BE2C (cell line): ENCODE results near the gene RNU1-4. TPM values are rescaled to one million over a fixed set of nuclear protein-coding genes. Genes with fewer than 3 reads are reported as not detected.
"Not testable (repeated sequence)": the region's sequence is repeated elsewhere in the genome, so short reads cannot be mapped to it uniquely, and the experiment has no call there.

Source experiments
- DNase-seq: peaks from one replicate; pipeline ENCODE4 v3.0.0-alpha.2; 2020
- H3K27me3 ChIP-seq: fragments of 250-450 bp; sonication (Bioruptor Pico); 2 replicates; pipeline ENCODE4 v1.5.1; 2020; ENCODE audit warnings: mild to moderate bottlenecking
- H3K36me3 ChIP-seq: fragments of 250-450 bp; sonication (Bioruptor Pico); 2 replicates; pipeline ENCODE4 v1.5.1; 2020; ENCODE audit warnings: mild to moderate bottlenecking
- H3K4me1 ChIP-seq: fragments of 250-450 bp; sonication (Bioruptor Pico); 2 replicates; pipeline ENCODE4 v1.5.1; 2020
- H3K4me3 ChIP-seq: 2 replicates; pipeline ENCODE4 v1.5.1; 2011; ENCODE audit warnings: low read depth, low read length
- H3K9me3 ChIP-seq: fragments of 250-450 bp; sonication (Bioruptor Pico); 2 replicates; pipeline ENCODE4 v1.5.1; 2020
- polyA plus RNA-seq: library from polyadenylated mRNA; unstranded; fragments of >200 nt; gene quantifications from one replicate; pipeline ENCODE4 v1.2.1, GENCODE V29; 2012; ENCODE audit warnings: low read depth, missing spikeins; ENCODE audit not compliant: insufficient read length, insufficient read depth

The RNU1-4 gene
- 5.0 TPM for polyA plus RNA-seq

- H3K4me1 ChIP-seq, H3K36me3 ChIP-seq, H3K27me3 ChIP-seq, DNase-seq, H3K9me3 ChIP-seq, H3K4me3 ChIP-seq: not testable (repeated sequence)
Observed at GRCh38 chr1:16740047-16740964, at the start of gene RNU1-4. TSS of gene RNU1-4 (plus strand) at chr1:16740516.

- not testable (repeated sequence) for H3K9me3 ChIP-seq, H3K4me1 ChIP-seq, H3K36me3 ChIP-seq, H3K27me3 ChIP-seq, DNase-seq, H3K4me3 ChIP-seq
Observed at GRCh38 chr1:16690971-16691682, 49.2 kb upstream of the RNU1-4 start.

GRCh38 chr1:16692283-16692682, 48.0 kb upstream of the RNU1-4 start:
- not testable (repeated sequence) for H3K36me3 ChIP-seq, H3K4me1 ChIP-seq, H3K9me3 ChIP-seq, DNase-seq, H3K27me3 ChIP-seq, H3K4me3 ChIP-seq

GRCh38 chr1:16692717-16693448, 47.4 kb upstream of the RNU1-4 start:
- not testable (repeated sequence) for H3K9me3 ChIP-seq, H3K4me3 ChIP-seq, H3K27me3 ChIP-seq, DNase-seq, H3K36me3 ChIP-seq, H3K4me1 ChIP-seq

- not testable (repeated sequence) for DNase-seq, H3K36me3 ChIP-seq, H3K4me3 ChIP-seq, H3K27me3 ChIP-seq, H3K9me3 ChIP-seq, H3K4me1 ChIP-seq
Observed at GRCh38 chr1:16693449-16694307, 46.6 kb upstream of the RNU1-4 start.

GRCh38 chr1:16694308-16694702, 46.0 kb upstream of the RNU1-4 start:
- not testable (repeated sequence) for H3K27me3 ChIP-seq, H3K4me3 ChIP-seq, H3K4me1 ChIP-seq, DNase-seq, H3K9me3 ChIP-seq, H3K36me3 ChIP-seq

GRCh38 chr1:16696507-16697150, 43.7 kb upstream of the RNU1-4 start:
- not testable (repeated sequence) for H3K4me3 ChIP-seq, H3K36me3 ChIP-seq, H3K27me3 ChIP-seq, DNase-seq, H3K4me1 ChIP-seq, H3K9me3 ChIP-seq

GRCh38 chr1:16697152-16697551, 43.2 kb upstream of the RNU1-4 start:
- H3K4me1 ChIP-seq, DNase-seq, H3K27me3 ChIP-seq, H3K9me3 ChIP-seq, H3K4me3 ChIP-seq, H3K36me3 ChIP-seq: not testable (repeated sequence)

GRCh38 chr1:16699440-16699839, 40.9 kb upstream of the RNU1-4 start:
- not testable (repeated sequence) for H3K4me3 ChIP-seq, H3K27me3 ChIP-seq, H3K9me3 ChIP-seq, DNase-seq, H3K4me1 ChIP-seq, H3K36me3 ChIP-seq

GRCh38 chr1:16700138-16700895, 40.0 kb upstream of the RNU1-4 start:
- H3K4me3 ChIP-seq, H3K36me3 ChIP-seq, DNase-seq, H3K4me1 ChIP-seq, H3K9me3 ChIP-seq, H3K27me3 ChIP-seq: not testable (repeated sequence)

GRCh38 chr1:16701189-16701588, 39.1 kb upstream of the RNU1-4 start:
- not testable (repeated sequence) for H3K4me1 ChIP-seq, DNase-seq, H3K36me3 ChIP-seq, H3K4me3 ChIP-seq, H3K9me3 ChIP-seq, H3K27me3 ChIP-seq

GRCh38 chr1:16702280-16702679, 38.0 kb upstream of the RNU1-4 start:
- not testable (repeated sequence) for H3K4me1 ChIP-seq, H3K27me3 ChIP-seq, H3K36me3 ChIP-seq, DNase-seq, H3K4me3 ChIP-seq, H3K9me3 ChIP-seq

- H3K36me3 ChIP-seq, H3K4me1 ChIP-seq, H3K9me3 ChIP-seq, H3K27me3 ChIP-seq, DNase-seq, H3K4me3 ChIP-seq: not testable (repeated sequence)
Observed at GRCh38 chr1:16703141-16703540, 37.2 kb upstream of the RNU1-4 start.

- not testable (repeated sequence) for H3K36me3 ChIP-seq, H3K4me3 ChIP-seq, H3K27me3 ChIP-seq, DNase-seq, H3K4me1 ChIP-seq, H3K9me3 ChIP-seq
Observed at GRCh38 chr1:16703602-16704001, 36.7 kb upstream of the RNU1-4 start.
